Smooth muscle cell (in vitro differentiated cells): ENCODE results near the gene EIF5A. TPM values are rescaled to one million over a fixed set of nuclear protein-coding genes. Genes with fewer than 3 reads are reported as not detected.

Experiments used
- DNase-seq: peaks from one replicate; lab custom pipeline; 2025; ENCODE audit not compliant: unreplicated experiment; lab: John Stamatoyannopoulos, UW
- H2AFZ ChIP-seq: fragments of 200-600 bp; sonication (generic); 2 replicates; pipeline ENCODE4 v1.6.0; 2016; ENCODE audit warnings: antibody characterized with exemption, low read depth, mild to moderate bottlenecking
- H3F3A ChIP-seq: fragments of 200-600 bp; sonication (generic); 2 replicates; pipeline ENCODE4 v1.6.0; 2017; ENCODE audit warnings: antibody characterized with exemption, low read depth
- H3K27ac ChIP-seq: fragments of 200-600 bp; sonication (generic); 2 replicates; pipeline ENCODE4 v1.5.1; 2016; ENCODE audit warnings: low read depth, mild to moderate bottlenecking
- H3K27me3 ChIP-seq: fragments of 200-600 bp; sonication (generic); 2 replicates; pipeline ENCODE4 v1.6.1; 2016; ENCODE audit warnings: low read depth, mild to moderate bottlenecking
- H3K36me3 ChIP-seq: fragments of 200-600 bp; sonication (generic); 2 replicates; pipeline ENCODE4 v1.5.1; 2016; ENCODE audit warnings: low read depth
- H3K4me1 ChIP-seq: fragments of 200-600 bp; sonication (generic); 2 replicates; pipeline ENCODE4 v1.5.1; 2016; ENCODE audit warnings: low read depth
- H3K4me2 ChIP-seq: fragments of 200-600 bp; sonication (generic); 2 replicates; pipeline ENCODE4 v1.6.0; 2016; ENCODE audit warnings: mild to moderate bottlenecking
- H3K4me3 ChIP-seq: fragments of 200-600 bp; sonication (generic); 2 replicates; pipeline ENCODE4 v1.5.1; 2016; ENCODE audit warnings: mild to moderate bottlenecking
- H3K79me2 ChIP-seq: fragments of 200-600 bp; sonication (generic); 2 replicates; pipeline ENCODE4 v1.6.0; 2016; ENCODE audit warnings: low read depth, mild to moderate bottlenecking
- H3K9ac ChIP-seq: fragments of 200-600 bp; sonication (generic); 2 replicates; pipeline ENCODE4 v1.6.0; 2016; ENCODE audit warnings: low read depth
- H3K9me3 ChIP-seq: fragments of 200-600 bp; sonication (generic); replicated peaks from 2 replicates; pipeline ENCODE4 v1.5.1; 2016; ENCODE audit warnings: low read depth
- H4K20me1 ChIP-seq: fragments of 200-600 bp; sonication (generic); 2 replicates; pipeline ENCODE4 v1.6.0; 2016; ENCODE audit warnings: low read depth
- CTCF ChIP-seq: fragments of 200-600 bp; sonication (generic); IDR thresholded peaks from 2 replicates; pipeline ENCODE4 v1.5.1; 2017; ENCODE audit warnings: borderline replicate concordance, mild to moderate bottlenecking, antibody characterized with exemption; ENCODE audit not compliant: insufficient read depth, poor library complexity, severe bottlenecking
- WGBS: methylation state at CpG from one replicate; pipeline ENCODE4 v1.1.7; 2016; ENCODE audit warnings: low lambda C conversion rate; 5-methylcytosine and 5-hydroxymethylcytosine counted together
- polyA plus RNA-seq: library from polyadenylated mRNA; unstranded; fragments of >200 nt; fragmentation: Nextera tagmentation; extraction: Ambion mirVana; gene quantifications from 2 replicates; pipeline ENCODE4 v1.2.1, GENCODE V29; 2016
- total RNA-seq: library from RNA; depleted of rRNA; stranded (reverse); fragments of >200 nt; gene quantifications from 2 replicates; pipeline ENCODE4 v1.2.3, GENCODE V29; 2014

Gene EIF5A
- total and polyA plus RNA-seq, 2 experiments from 2014 or later, result 323 to 797 TPM

GRCh38 chr17:7348478-7349242, 41.2 kb downstream of the EIF5A start:
- no peaks in the 10 kb centered on the region for H3K36me3 ChIP-seq
- no peak overlapping the region for H3K9ac ChIP-seq
- H3K4me2 ChIP-seq, result peak overlapping the region; percentile 97
- no peak for TF ChIP-seq CTCF
- 95% methylated on average over 18 of the region's 19 CpGs for WGBS
- peak overlapping the region; percentile 100 for H3K27ac ChIP-seq
- peaks cover 28% of the 10 kb centered on the region for H3K79me2 ChIP-seq
- H3K4me3 ChIP-seq, result no peak overlapping the region
- peaks cover 17% of the 10 kb centered on the region for H4K20me1 ChIP-seq
- H2AFZ ChIP-seq, result no peak overlapping the region
- no peaks in the 10 kb centered on the region for H3K27me3 ChIP-seq
- no peaks in the 10 kb centered on the region for H3K9me3 ChIP-seq
- DNase-seq, result no peak
- H3F3A ChIP-seq, result peaks cover 14% of the 10 kb centered on the region
- H3K4me1 ChIP-seq, result peaks cover 23% of the 10 kb centered on the region

- Histone ChIP-seq H3K27me3 (no peaks in the 10 kb centered on the region), H2AFZ (no peak within 1 kb of the TSS), H3K4me1 (peaks cover 35% of the 10 kb centered on the region), H3F3A (peaks cover 35% of the 10 kb centered on the region), H3K79me2 (peaks cover 32% of the 10 kb centered on the region), H4K20me1 (peaks cover 23% of the 10 kb centered on the region), H3K4me3 (peak within 1 kb of the TSS; percentile 89), H3K36me3 (no peaks in the 10 kb centered on the region), H3K4me2 (peak within 1 kb of the TSS; percentile 97), H3K27ac (peak within 1 kb of the TSS; percentile 100), H3K9me3 (no peaks in the 10 kb centered on the region), H3K9ac (peak within 1 kb of the TSS; percentile 99)
- WGBS, result under 1% methylated on average over 54 of the region's 91 CpGs
- no peak for TF ChIP-seq CTCF
- DNase-seq, result peak; percentile 98
These were observed 44.5 kb downstream of the EIF5A start, which contains the start of gene KCTD11 for GRCh38 chr17:7351665-7352502. KCTD11 (plus strand) TSS chr17:7352162.

GRCh38 chr17:7352503-7352889, 45.1 kb downstream of the EIF5A start:
- peaks cover 35% of the 10 kb centered on the region for H3K4me1 ChIP-seq
- TF ChIP-seq CTCF, result peak; percentile 43

More at GRCh38 chr17:7352503-7352889, 45.1 kb downstream of the EIF5A start:
- Histone ChIP-seq H3K27me3 (no peaks in the 10 kb centered on the region), H2AFZ (no peak overlapping the region), H3K79me2 (peaks cover 32% of the 10 kb centered on the region), H3K4me2 (peak overlapping the region; percentile 97), H3K9me3 (no peaks in the 10 kb centered on the region), H3K27ac (peak overlapping the region; percentile 100), H3F3A (peaks cover 35% of the 10 kb centered on the region), H3K36me3 (no peaks in the 10 kb centered on the region), H3K4me3 (peak overlapping the region; percentile 89), H4K20me1 (peaks cover 23% of the 10 kb centered on the region), H3K9ac (peak overlapping the region; percentile 99)
- WGBS, result 41% methylated on average over 10 of the region's 10 CpGs
- DNase-seq, result no peak
